HG02763 (cell line): ENCODE data around the gene LRRIQ1.
"Not testable (repeated sequence)": the region's sequence is repeated elsewhere in the genome, so short reads cannot be mapped to it uniquely, and the experiment has no call there.

Experiments used
- ATAC-seq: cut with Tn5 transposase; IDR thresholded peaks from one replicate; pipeline ENCODE4 v1.9.1; 2021; ENCODE audit warnings: mild to moderate bottlenecking, moderate library complexity; ENCODE audit not compliant: unreplicated experiment

The LRRIQ1 gene, protein sequence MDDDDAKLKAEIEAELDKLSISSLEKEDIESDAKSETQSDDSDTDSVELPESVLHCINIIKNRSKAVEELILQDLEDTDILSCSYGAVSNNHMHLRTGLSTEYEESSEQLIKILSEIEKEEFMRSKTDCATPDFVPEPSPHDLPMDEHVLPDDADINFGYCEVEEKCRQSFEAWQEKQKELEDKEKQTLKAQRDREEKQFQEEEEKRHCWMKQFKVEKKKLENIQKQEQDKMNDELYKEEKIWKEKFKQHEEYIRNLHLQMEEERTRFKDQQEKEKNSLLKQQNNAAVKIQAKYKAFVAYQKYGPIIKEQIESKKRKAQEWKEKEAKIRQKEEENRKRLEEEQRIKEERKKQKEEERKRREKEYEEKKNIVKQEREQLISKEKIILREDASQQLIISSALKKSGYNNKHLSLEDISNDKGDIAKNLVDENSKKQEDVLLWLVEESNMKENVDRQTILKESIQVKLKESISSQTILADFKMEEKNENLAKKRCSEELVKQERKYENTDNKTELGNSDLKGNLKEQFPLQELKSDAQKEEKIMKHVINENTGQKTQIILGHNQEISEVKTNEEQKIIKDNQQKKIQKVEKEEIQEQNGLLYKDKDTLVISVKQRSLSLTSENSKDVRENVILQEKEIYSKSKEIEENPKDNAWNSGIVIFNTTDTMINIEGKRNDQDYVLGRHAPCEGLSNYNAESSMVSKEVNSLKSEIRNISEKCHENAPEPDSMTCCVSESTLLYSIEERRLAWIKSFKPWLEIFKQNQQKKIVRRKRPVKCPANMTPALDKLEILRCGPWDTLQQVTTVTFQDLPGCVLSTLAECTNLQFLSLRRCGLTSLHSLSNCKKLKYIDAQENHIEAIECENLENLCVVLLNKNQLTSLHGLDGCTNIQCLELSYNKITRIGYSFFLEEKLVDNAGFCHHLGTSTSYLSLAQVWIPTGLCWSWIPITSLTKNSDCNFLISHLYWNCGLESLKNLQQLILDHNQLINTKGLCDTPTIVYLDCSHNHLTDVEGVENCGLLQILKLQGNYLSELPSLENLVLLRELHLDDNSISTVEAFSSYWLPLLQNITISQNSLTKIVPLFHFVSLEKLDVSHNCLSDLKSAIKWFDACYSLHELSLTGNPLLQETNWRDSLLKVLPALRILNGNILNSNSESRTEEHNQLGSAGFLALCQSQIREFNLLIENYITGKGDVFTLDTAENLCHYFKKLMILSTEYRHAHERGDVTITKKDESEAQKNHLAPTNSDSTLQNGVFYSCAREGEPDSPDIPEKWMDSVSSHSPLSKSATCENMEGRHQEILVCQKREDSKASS (N-terminal part only)

DNA sequence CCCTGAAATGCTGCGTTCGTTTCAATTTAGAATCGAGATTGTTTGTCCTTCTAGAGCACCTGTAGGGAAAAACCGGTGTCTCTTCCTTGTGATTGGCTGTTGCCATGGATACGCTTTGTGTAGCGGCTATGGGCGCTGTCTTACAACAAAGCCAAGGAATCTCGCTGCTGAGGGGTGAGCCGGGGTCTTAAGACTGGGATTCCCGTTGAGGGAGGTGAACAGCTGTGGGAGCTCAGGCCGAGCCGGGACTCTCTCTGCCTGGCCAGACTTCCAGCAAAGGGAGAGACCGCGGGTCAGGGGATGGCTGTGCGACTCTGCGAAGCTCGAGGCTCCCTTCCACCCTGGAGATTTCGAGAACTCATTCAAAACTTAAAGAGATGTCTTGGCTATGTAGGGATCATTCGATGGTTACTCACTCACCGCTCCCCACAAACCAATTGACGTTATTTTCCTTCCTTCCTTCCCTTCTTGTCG is at the start of gene LRRIQ1, which contains the start of gene TSPAN19:
LRRIQ1 (plus strand) TSS at position 118 of the 474 bp plus-strand sequence. CDS start 1,826 bp downstream, outside the sequence.
TSPAN19 (minus strand) TSS at position 44 of the 474 bp plus-strand sequence. CDS start 6,331 bp downstream, outside the sequence.
- ATAC-seq = peak; percentile 99

DNA sequence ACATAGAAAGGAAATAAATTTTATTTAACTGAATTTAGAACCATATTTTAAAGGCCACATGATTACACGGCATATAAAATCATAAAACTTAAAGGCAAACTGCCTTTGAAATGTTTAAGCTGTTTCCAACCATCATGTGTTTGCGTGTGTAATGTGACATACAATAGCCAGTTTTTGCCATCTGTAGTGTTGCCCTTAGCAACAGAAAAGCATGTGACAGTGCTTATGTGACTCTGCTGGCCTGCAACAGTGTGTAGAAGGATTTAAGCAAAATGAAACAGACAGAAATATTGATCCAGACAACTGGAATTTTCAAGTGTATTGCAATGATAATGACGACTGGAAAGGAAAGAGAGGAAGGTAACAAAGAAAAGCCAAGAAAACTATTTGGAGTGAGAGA is 49.6 kb upstream of the LRRIQ1 start:
- no peak for ATAC-seq

DNA sequence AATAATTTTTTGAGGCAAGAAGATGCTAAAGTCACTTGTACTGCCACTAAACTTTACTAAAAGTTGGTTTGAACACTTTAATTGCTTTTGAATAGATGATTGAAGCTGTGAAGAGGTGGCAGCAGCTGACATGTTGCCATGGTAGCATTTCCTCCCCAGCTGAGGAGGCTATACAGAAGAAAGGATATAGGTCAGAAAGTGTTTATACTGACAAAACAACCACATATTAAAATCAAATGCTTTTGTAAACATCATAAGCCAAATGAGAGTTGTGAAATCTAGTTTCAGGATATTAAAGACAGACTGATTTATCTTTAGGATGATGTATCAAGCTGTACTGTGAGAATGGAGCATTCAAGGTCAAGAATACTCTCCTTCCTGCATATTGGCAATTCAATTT is 41.7 kb upstream of the LRRIQ1 start:
- ATAC-seq = no peak

DNA sequence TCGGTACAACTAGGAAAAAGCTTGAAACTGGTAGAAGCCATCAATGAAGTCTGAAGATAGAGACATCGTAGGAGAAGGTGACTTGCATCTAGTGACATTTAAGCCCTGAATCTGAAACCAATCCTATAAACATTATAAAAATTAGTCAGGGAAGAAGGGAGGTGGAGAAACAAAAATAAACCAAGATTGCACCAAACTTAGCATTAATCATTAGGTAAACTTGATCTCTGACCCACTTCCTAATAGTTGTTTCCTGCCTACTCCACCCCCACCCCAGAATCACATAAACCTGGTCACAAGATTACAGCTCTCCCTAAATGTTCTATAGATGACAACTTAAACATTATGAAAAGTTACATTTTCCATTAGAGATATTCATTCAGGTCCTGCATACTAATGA is 40.5 kb upstream of the LRRIQ1 start:
- no peak for ATAC-seq

DNA sequence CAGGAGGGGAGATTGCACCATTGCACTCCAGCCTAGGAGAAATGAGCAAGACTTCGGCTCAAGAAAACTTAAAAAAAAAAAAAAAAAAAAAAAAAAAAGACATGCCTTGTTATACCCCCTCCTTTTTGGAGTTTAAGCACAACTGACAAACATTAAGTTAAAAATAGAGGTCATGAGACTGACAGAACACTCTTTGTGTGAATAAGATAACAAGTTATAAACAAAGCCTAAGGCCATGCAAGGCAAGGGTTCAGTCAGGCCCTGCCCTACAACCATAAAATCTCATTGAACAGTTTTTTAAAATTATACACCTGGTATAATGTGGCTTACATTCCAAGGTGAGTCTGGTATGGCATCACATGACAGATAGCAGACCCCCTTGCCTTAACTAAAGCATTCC is 39.4 kb upstream of the LRRIQ1 start:
- no peak for ATAC-seq

DNA sequence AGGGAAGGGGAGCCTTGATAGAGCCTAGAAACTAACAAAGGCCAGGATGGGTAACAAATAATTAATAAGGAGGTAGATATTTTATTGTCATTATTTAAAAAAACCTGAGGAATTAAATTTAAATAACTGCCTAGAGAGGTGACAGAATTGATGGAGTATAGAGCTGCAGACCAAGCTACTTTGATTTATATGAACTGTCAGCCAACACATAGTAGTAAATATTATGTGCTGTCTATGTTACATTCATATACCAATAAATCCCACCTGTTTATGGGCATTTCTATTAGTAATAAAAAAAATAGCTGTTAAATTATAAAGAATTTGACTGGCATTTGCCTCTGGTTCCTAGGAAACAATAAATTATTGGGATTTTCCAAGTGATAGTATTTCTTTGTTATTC is 37.8 kb upstream of the LRRIQ1 start:
- no peak for ATAC-seq

DNA sequence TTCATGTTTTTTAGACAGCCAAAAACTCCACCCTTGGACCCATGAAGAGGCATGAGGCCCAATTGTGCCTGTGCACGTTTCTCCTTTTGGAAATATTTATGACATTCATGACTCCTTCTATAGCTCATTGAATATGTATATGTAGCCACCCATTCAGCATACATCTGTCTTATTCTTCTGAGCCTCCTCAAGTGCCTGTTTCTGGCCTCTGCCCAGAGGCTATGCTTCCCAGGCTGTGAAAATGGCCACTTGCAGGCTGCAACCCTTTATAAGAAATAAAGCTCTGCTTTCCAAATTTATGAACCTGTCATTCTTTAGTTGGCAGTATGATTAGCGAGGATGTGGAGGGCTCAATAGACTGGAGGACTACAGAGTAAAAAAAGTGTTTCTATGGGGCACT is 35.4 kb upstream of the LRRIQ1 start:
- ATAC-seq = no peak

DNA sequence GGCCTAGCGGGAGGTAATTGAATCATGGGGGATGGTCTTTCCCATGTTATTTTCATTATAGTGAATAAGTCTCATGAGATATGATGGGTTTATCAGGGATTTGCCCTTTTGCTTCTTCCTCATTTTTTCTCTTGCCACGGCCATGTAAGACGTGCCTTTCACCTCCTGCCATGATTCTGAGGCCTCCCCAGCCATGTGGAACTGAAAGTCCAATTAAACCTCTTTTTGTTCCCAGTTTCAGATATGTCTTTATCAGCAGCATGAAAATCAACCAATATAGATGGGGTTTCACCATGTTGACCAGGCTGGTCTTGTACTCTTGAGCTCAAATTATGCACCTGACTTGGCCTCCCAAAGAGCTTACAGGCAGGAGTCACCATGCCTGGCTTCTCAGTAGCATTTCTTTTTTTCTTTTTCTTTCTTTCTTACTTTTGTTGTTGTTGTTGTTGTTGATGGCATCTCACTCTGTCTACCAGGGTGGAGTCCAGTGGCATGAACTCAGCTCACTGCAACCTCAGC is 33.3 kb upstream of the LRRIQ1 start:
- ATAC-seq = no peak

DNA sequence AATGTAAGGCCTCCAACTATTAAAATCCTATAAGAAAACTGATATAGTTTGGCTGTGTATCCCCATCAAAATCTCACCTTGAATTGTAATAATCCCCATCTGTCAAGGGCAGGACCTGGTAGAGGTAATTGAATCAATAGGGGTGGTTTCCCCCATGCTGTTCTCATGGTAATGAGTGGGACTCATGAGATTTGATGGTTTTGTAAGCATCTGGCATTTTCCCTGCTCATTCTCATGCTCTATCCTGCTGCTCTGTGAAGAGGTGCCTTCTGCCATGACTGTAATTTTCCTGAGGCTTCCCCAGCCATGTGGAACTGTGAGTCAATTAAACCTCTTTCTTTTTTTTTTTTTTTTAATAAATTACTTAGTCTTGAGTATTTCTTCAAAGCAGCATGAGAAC is 31.9 kb upstream of the LRRIQ1 start:
- ATAC-seq = no peak

DNA sequence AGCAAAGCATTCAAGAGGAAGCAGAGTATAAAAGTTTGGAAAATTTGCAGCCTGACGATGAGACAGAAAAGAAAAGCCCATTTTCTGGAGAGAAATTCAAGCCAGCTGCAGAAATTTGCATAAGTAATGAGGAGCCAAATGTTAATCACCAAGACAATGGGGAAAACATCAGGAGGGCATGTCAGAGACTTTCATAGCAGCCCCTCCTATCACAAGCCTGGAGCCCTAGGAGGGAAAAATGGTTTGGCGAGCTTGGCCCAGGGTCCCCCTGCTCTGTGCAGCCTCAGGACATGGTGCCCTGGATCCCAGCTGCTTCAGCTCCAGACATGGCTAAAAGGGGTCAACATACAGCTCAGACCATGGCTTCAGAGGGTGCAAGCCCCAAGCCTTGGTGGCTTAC is 31.1 kb upstream of the LRRIQ1 start:
- not testable (repeated sequence) for ATAC-seq

DNA sequence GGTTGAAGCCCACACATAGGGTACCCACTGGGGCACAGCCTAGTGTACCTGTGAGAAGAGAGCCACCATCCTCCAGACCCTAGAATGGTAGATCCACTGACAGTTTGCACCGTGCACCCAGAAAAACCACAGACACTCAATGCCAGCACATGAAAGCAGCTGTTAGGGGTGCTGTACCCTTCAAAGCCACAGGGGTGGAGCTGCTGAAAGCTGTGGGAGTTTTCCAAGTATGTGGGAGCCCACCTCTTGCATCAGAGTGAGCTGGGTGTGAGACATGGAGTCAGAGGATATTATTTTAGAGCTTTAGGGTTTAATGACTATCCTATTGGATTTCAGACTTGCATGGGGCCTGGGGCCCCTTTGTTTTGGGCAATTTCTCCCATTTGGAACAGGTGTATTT is 30.5 kb upstream of the LRRIQ1 start:
- no peak for ATAC-seq

DNA sequence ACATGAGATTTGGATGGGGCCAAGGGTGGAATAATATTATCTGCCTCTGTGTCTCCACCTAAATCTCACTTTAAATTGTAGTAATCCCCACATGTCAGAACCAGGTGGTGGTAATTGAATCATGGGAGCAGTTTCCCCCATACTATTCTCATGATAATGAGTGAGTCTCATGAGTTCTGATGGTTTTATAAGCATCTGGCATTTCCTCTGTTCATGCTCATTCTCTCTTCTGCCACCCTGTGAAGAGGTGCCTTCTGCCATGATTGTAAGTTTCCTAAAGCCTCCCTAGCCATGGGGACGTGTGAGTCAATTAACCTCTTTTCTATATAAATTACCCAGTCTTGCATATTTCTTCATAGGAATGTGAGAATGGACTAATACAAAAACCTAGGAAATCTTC is 29.9 kb upstream of the LRRIQ1 start:
- no peak for ATAC-seq

DNA sequence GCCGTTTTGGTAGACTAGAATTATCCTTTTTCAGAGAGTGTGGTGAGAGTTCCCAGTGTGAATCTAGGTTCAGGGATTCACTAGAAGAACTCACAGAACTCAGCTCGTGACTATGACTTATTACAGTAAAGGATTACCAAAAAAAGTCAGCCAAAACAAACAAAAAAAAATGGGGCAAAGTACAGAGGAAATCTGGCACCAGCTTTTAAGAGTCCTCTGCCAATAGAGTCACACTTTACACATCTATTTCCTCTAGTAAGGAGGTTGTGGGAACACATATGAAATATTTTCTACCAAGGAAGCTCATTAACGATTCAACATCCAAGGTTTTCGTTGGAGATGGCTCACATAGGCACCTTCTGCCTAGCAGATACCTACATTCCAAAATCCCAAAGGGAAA is 28.3 kb upstream of the LRRIQ1 start:
- no peak for ATAC-seq

DNA sequence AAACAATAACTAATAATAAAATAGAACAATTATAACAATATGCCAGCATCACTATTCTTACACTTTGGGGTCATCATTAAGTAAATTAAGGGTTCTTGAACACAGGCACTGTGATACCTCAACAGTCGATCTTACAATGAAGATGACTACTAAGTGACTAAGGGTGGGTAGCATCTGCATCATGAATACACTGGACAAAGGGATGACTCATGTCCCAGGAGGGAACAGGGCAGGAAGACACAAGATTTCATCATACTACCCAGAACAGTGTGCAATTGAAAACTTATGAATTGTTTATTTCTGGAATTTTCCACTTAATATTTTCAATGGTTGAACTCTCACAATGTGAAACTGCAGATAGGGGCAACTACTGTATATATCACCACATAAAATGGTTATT is 19.7 kb upstream of the LRRIQ1 start:
- ATAC-seq = no peak

DNA sequence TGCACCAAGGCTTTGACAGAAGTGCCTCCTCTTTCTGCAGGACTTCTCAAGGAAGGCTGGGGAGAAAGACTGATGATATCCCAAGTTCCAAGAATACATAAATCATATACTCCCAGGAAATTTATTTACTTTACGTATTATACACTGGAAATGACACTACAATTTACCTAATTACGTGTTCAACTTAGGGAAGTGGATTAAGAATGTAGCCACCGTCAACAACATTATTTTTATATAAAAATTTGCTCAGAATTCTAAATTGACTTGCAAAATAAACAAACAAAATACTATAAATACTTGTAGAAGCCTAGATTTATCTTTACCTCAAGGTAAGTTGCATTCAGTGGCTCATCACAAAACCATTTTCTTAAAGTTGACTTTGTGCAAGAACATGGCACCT is 19.0 kb upstream of the LRRIQ1 start:
- ATAC-seq = no peak

DNA sequence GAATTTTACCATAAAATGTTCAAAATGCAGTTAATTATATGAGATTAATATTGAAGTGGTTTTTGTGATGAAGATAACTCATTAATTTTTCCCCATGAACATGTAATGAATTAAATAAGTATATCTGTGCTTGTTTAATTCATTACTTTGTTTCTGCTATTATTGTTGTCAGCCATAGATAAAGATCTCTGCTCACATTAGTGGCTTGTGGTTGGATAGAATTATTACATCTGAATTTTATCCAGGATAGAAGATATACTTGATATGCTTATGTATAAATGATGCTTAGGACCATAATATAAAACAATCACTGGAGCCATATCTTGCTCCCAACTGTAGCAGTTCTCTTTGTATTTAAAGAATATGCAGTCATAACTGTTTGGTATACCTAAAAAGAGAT is 18.5 kb upstream of the LRRIQ1 start:
- ATAC-seq = no peak

DNA sequence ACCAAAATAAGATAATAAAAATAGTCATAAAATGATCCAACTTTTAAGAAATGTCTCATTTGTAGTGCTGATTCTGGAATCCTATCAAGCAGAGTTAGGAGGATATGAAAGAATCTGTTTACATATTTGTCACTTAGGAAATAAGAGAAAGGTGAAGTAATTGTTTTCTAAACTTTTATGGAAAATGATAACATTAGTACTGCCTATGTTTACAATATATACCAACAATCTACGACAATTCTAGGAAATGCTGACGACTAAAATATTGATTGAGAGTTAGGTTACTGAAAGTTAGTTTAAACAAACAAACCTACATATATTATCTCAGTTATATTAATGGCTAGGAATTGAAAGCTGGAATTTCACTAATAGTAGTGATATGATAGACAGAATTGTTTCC is 18.1 kb upstream of the LRRIQ1 start:
- ATAC-seq = no peak

DNA sequence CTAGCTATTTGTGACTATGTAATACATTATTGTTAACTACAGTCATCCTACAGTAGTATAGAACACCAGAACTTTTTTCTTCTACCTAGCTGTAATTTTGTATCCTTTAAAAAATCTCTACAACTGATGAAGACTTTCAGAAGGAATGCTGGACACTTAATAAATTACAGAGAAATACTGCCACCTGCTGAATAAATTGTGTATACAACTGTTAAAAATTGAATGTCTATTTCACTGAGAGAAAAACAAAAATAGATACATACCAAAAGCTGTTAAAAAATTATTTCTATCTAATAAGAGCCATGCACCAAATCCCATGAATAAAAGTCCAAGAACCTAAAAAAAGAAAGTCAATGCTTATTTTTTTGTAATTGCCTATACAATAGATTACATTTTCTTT is 6.7 kb upstream of the LRRIQ1 start:
- ATAC-seq = no peak

DNA sequence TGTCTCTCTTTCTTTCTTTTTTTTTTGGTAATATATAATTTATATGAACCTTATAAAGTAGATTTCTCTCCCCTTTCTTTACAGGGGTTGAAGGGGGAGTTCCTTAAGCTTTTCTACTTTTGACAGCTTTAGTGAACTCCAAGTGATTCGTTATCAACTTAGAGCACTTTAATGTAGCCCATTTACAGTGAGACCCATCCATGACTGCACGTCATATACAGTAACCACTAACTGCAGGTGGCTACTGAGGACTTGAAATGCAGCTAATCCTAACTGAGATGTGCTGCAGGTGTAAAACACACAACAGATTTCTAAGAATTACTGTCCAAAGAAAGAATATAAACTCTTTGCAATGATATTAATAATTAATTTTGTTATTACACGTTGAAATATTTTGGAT is 582 bp downstream of the LRRIQ1 start:
- no peak for ATAC-seq

DNA sequence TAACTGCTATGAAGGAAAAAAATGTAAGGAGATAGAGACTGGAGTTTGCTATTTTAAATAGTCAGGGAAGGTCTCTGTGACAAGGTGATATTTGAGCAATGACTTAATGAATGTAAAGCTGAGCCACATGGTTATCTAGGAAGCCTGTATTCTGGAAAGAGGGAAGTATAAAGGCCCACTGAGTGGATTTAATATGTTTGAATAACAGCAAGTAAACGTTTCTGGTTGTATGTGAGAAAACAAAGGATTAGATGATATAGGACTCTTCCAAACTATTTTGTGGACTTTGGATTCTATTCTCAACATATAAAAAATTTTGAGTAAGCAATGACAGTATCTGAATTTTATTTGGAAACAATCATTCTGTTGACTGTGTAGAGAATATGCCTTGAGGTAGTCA is 5.2 kb downstream of the LRRIQ1 start:
- ATAC-seq = no peak

DNA sequence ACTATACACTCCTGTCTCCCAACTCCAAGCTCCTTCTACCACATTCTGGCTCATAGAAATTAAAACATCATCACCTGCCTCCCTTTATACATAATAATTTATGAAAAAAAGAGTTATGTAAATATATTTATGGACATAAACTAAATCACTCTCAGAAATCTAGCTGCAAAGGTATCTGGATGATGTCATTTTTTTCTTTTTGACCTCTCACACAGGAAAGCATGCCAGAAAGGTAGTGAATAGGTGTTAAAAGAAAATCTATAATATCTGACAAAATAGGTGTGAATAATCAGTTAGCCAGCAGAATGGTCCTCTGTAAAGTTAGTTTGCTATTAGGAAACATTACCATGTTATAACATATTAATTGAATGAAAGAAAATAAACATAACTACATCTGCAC is 7.7 kb downstream of the LRRIQ1 start:
- ATAC-seq = no peak
